UCSD-AML1 (cell line): ENCODE results near the gene UAP1L1.
A peak's percentile ranks its signal among the peaks of the same experiment; 100 is the strongest.
"Not testable (repeated sequence)": the region's sequence is repeated elsewhere in the genome, so short reads cannot be mapped to it uniquely, and the experiment has no call there.

ENCODE experiments used
- DNase-seq: peaks from one replicate; lab custom pipeline; 2025; ENCODE audit not compliant: unreplicated experiment; lab: John Stamatoyannopoulos, UW

The UAP1L1 gene

GRCh38 chr9:137077010-137077747 is at the start of gene UAP1L1:
UAP1L1 (plus strand) TSS chr9:137077517; CDS start chr9:137077533, 16 bp downstream.
- DNase-seq, result peak; percentile 47

GRCh38 chr9:137028263-137029057 is 48.9 kb upstream of the UAP1L1 start:
- peak; percentile 84 for DNase-seq

GRCh38 chr9:137029058-137029936 is 48.0 kb upstream of the UAP1L1 start:
- peak; percentile 88 for DNase-seq

- peak; percentile 55 for DNase-seq
Observed at GRCh38 chr9:137030006-137030405, 47.3 kb upstream of the UAP1L1 start.

- DNase-seq, result peak; percentile 87
Observed at GRCh38 chr9:137030538-137031527, 46.5 kb upstream of the UAP1L1 start.

- DNase-seq, result peak; percentile 64
Observed at GRCh38 chr9:137031904-137032640, 45.2 kb upstream of the UAP1L1 start, which contains the start of gene FUT7. FUT7 (minus strand) TSS chr9:137032088; CDS start chr9:137031991, 97 bp downstream.

GRCh38 chr9:137032858-137033257 is 44.5 kb upstream of the UAP1L1 start:
- peak; percentile 69 for DNase-seq

GRCh38 chr9:137033481-137033880 is 43.8 kb upstream of the UAP1L1 start:
- DNase-seq, result not testable (repeated sequence)

- DNase-seq, result peak; percentile 47
Observed at GRCh38 chr9:137034039-137034708, 43.1 kb upstream of the UAP1L1 start.

GRCh38 chr9:137034709-137035506 is 42.4 kb upstream of the UAP1L1 start:
- peak; percentile 82 for DNase-seq

- DNase-seq, result no peak
Observed at GRCh38 chr9:137035507-137035834, 41.8 kb upstream of the UAP1L1 start.

- DNase-seq, result no peak
Observed at GRCh38 chr9:137035937-137036336, 41.4 kb upstream of the UAP1L1 start.

- DNase-seq, result no peak
Observed at GRCh38 chr9:137037035-137037434, 40.3 kb upstream of the UAP1L1 start.

- DNase-seq, result no peak
Observed at GRCh38 chr9:137037483-137037882, 39.8 kb upstream of the UAP1L1 start.

- no peak for DNase-seq
Observed at GRCh38 chr9:137038916-137039315, 38.4 kb upstream of the UAP1L1 start.

- no peak for DNase-seq
Observed at GRCh38 chr9:137039611-137040366, 37.5 kb upstream of the UAP1L1 start.

- DNase-seq, result no peak
Observed at GRCh38 chr9:137040568-137040967, 36.7 kb upstream of the UAP1L1 start.
